DOHH2 (cell line): ENCODE results near the gene ARL6IP5.

Source experiments
- EZH2phosphoT487 ChIP-seq: fragments of 200-600 bp; sonication (generic); IDR thresholded peaks from 2 replicates; pipeline ENCODE4 v1.6.1; 2017; ENCODE audit warnings: borderline replicate concordance, mild to moderate bottlenecking, antibody characterized with exemption, low read length, moderate library complexity, mixed read lengths
- TF ChIP-seq, protein P1 (sequence below): fragments of 200-600 bp; sonication (generic); IDR thresholded peaks from one replicate; pipeline ENCODE4 v1.5.1; 2014; ENCODE audit warnings: antibody characterized with exemption, mild to moderate bottlenecking, low read depth, low read length; ENCODE audit not compliant: poor library complexity, severe bottlenecking

DNA sequence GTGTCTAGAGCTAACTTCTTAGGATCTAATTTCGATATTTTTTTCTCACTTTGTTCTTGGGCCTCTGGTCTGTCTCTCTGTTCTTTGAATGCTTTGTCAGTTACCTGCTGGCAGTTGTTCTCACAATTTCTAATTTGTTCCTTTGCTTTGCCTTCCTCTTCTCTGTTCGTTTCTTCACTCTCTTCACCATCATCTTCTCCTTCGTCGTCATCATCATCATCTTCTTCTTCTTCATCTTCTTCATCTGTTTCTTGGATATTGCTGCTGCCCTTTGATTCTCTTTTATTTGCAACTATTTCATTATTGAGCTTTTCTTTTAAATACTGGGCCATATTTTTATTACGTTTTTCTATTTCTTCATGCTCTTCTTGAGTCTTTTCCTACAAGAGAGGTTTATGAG, 34.9 kb downstream of the ARL6IP5 start:
- TF ChIP-seq, protein P1, sequence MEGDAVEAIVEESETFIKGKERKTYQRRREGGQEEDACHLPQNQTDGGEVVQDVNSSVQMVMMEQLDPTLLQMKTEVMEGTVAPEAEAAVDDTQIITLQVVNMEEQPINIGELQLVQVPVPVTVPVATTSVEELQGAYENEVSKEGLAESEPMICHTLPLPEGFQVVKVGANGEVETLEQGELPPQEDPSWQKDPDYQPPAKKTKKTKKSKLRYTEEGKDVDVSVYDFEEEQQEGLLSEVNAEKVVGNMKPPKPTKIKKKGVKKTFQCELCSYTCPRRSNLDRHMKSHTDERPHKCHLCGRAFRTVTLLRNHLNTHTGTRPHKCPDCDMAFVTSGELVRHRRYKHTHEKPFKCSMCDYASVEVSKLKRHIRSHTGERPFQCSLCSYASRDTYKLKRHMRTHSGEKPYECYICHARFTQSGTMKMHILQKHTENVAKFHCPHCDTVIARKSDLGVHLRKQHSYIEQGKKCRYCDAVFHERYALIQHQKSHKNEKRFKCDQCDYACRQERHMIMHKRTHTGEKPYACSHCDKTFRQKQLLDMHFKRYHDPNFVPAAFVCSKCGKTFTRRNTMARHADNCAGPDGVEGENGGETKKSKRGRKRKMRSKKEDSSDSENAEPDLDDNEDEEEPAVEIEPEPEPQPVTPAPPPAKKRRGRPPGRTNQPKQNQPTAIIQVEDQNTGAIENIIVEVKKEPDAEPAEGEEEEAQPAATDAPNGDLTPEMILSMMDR = no peak
- no peak for TF ChIP-seq EZH2phosphoT487
